SK-N-SH (cell line): ENCODE data around the gene UNC13B. TPM values are rescaled to one million over a fixed set of nuclear protein-coding genes. Genes with fewer than 3 reads are reported as not detected.

Source experiments
- CTCF ChIA-PET: fragments of 300-600, 350-600 bp; formaldehyde crosslinking; extraction: SDS; loops from one replicate; lab custom pipeline; 2021; lab: Yijun Ruan, JAX
- POLR2A ChIA-PET: fragments of 350-600 bp; sonication (Branson Sonifier 250); formaldehyde crosslinking; extraction: SDS; loops from one replicate; lab custom pipeline; 2020; ENCODE audit warnings: antibody characterized with exemption, inconsistent platforms; lab: Yijun Ruan, JAX
- DNase-seq: peaks from one replicate; pipeline ENCODE4 v3.0.0; 2012
- H2AFZ ChIP-seq: fragments of 200-600 bp; sonication (generic); 2 replicates; pipeline ENCODE4 v1.8.1; 2016; ENCODE audit warnings: antibody characterized with exemption, mild to moderate bottlenecking, low read depth
- H3F3A ChIP-seq: fragments of 200-600 bp; sonication (generic); replicated peaks from 2 replicates; pipeline ENCODE3; 2016; ENCODE audit warnings: antibody characterized with exemption, mild to moderate bottlenecking; ENCODE audit not compliant: insufficient read depth
- H3K27ac ChIP-seq, 2 experiments: fragments of 200-500 bp in 1 of 2; fragments of 200-600 bp in 1 of 2; sonication (Bioruptor generic) in 1 of 2; sonication (generic), shearing (Covaris generic) in 1 of 2; 2 replicates each; pipeline versions ENCODE4 v1.5.1 to v1.6.1; 2014 to 2016; ENCODE audit warnings: low read depth in 2 of 2, inconsistent platforms in 1 of 2, low read length in 1 of 2, mild to moderate bottlenecking in 1 of 2, mixed read lengths in 1 of 2
- H3K27me3 ChIP-seq: fragments of 200-600 bp; sonication (generic), shearing (Covaris generic); 2 replicates; pipeline ENCODE4 v1.6.1; 2016; ENCODE audit warnings: mixed run types; ENCODE audit not compliant: insufficient read depth
- H3K36me3 ChIP-seq, 2 experiments: fragments of 200-500 bp in 1 of 2; fragments of 200-600 bp in 1 of 2; sonication (Bioruptor generic) in 1 of 2; sonication (generic) in 1 of 2; replicated peaks in 1 of 2; 2 replicates each; pipeline versions ENCODE3 to v1.5.1; 2014 to 2016; ENCODE audit warnings: low read length in 1 of 2, mild to moderate bottlenecking in 1 of 2; ENCODE audit not compliant: insufficient read depth in 2 of 2, control insufficient read depth in 1 of 2
- H3K4me1 ChIP-seq, 2 experiments: fragments of 200-500 bp in 1 of 2; fragments of 200-600 bp in 1 of 2; sonication (Bioruptor generic) in 1 of 2; sonication (generic), shearing (Covaris generic) in 1 of 2; 2 replicates each; pipeline versions ENCODE4 v1.5.1 to v1.6.1; 2014 to 2016; ENCODE audit warnings: low read depth in 1 of 2, low read length in 1 of 2, mixed run types in 1 of 2; ENCODE audit not compliant: insufficient read depth in 2 of 2, control insufficient read depth in 1 of 2
- H3K4me2 ChIP-seq: fragments of 200-600 bp; sonication (generic), shearing (Covaris generic); 2 replicates; pipeline ENCODE4 v1.6.1; 2017; ENCODE audit warnings: mixed run types
- H3K4me3 ChIP-seq, 2 experiments: fragments of 200-500 bp in 1 of 2; fragments of 200-600 bp in 1 of 2; sonication (Bioruptor generic) in 1 of 2; sonication (generic), shearing (Covaris generic) in 1 of 2; 2 replicates each; pipeline versions ENCODE4 v1.5.1 to v1.8.1; 2014 to 2016; ENCODE audit warnings: low read depth in 2 of 2, inconsistent platforms in 1 of 2, low read length in 1 of 2, mild to moderate bottlenecking in 1 of 2, mixed read lengths in 1 of 2, moderate library complexity in 1 of 2
- H3K79me2 ChIP-seq: fragments of 200-600 bp; sonication (generic); 2 replicates; pipeline ENCODE4 v1.8.1; 2017; ENCODE audit warnings: mild to moderate bottlenecking; ENCODE audit not compliant: insufficient read depth
- H3K9ac ChIP-seq: fragments of 200-600 bp; sonication (generic); 2 replicates; pipeline ENCODE4 v1.6.1; 2017; ENCODE audit warnings: mixed run types
- H3K9me2 ChIP-seq: fragments of 200-600 bp; sonication (generic); 2 replicates; pipeline ENCODE4 v1.6.1; 2017; ENCODE audit warnings: mixed run types
- H3K9me3 ChIP-seq: fragments of 200-600 bp; sonication (generic); 2 replicates; pipeline ENCODE4 v1.6.1; 2017; ENCODE audit warnings: mixed run types, mild to moderate bottlenecking, moderate library complexity
- H4K20me1 ChIP-seq: fragments of 200-600 bp; sonication (generic); 2 replicates; pipeline ENCODE4 v1.6.1; 2017; ENCODE audit warnings: mild to moderate bottlenecking, mixed run types; ENCODE audit not compliant: insufficient read depth
- ELF1 ChIP-seq: IDR thresholded peaks from 2 replicates; pipeline ENCODE4 v1.4.0; 2012
- FOXJ3 ChIP-seq: sonication (generic); formaldehyde crosslinking; IDR thresholded peaks from 2 replicates; pipeline ENCODE4 v1.5.1; 2020; ENCODE audit warnings: mild to moderate bottlenecking, missing genetic modification reagents
- FOXM1 ChIP-seq: IDR thresholded peaks from 2 replicates; pipeline ENCODE4 v1.4.0; 2012; ENCODE audit warnings: low read depth, mild to moderate bottlenecking
- GABPA ChIP-seq: IDR thresholded peaks from 2 replicates; pipeline ENCODE4 v1.4.0; 2012; ENCODE audit warnings: low read depth, mild to moderate bottlenecking
- GATA2 ChIP-seq: sonication (generic); formaldehyde crosslinking; IDR thresholded peaks from 2 replicates; pipeline ENCODE4 v1.5.0; 2020; ENCODE audit warnings: mild to moderate bottlenecking, missing genetic modification reagents
- JUND ChIP-seq: IDR thresholded peaks from 2 replicates; pipeline ENCODE4 v1.4.0; 2012
- MXI1 ChIP-seq: IDR thresholded peaks from 2 replicates; pipeline ENCODE4 v1.6.1; 2012; ENCODE audit warnings: mild to moderate bottlenecking, low read depth, low read length, improper control_type of control experiment
- NRF1 ChIP-seq: IDR thresholded peaks from 2 replicates; pipeline ENCODE4 v1.6.1; 2012; ENCODE audit warnings: low read depth, mild to moderate bottlenecking, low read length
- POLR2AphosphoS5 ChIP-seq: IDR thresholded peaks from 2 replicates; pipeline ENCODE4 v1.6.1; 2012; ENCODE audit warnings: low read depth, low read length
- RCOR1 ChIP-seq: fragments of 150-350 bp; IDR thresholded peaks from 2 replicates; pipeline ENCODE4 v1.6.1; 2017; ENCODE audit warnings: antibody characterized with exemption, low read length
- RFX5 ChIP-seq: IDR thresholded peaks from 2 replicates; pipeline ENCODE4 v1.6.1; 2012; ENCODE audit warnings: mild to moderate bottlenecking, improper control_type of control experiment, low read length
- SMC3 ChIP-seq: IDR thresholded peaks from 2 replicates; pipeline ENCODE4 v1.6.1; 2012; ENCODE audit warnings: low read depth, low read length, improper control_type of control experiment
- TCF12 ChIP-seq: IDR thresholded peaks from 2 replicates; pipeline ENCODE4 v1.4.0; 2012
- WGBS: methylation state at CpG from one replicate; pipeline ENCODE4 v1.1.6; 2017; ENCODE audit warnings: low lambda C conversion rate; 5-methylcytosine and 5-hydroxymethylcytosine counted together
- polyA plus RNA-seq, 3 experiments: library from polyadenylated mRNA; depleted of rRNA; stranded (reverse); fragments of >200 nt; gene quantifications; 2 replicates each; pipeline ENCODE4 v1.2.3, GENCODE V29; 2012
- TF ChIP-seq, protein P1 (sequence below): fragments of 150-350 bp; IDR thresholded peaks from 2 replicates; pipeline ENCODE4 v1.6.1; 2017; ENCODE audit warnings: antibody characterized with exemption, low read length, low read depth, borderline replicate concordance
- TF ChIP-seq, protein P2 (sequence below): IDR thresholded peaks from 2 replicates; pipeline ENCODE4 v1.6.1; 2012; ENCODE audit warnings: mild to moderate bottlenecking, low read depth, low read length, moderate library complexity
- TF ChIP-seq, protein P3 (sequence below): IDR thresholded peaks from 2 replicates; pipeline ENCODE4; 2012
- TF ChIP-seq, protein P4 (sequence below): fragments of 150-350 bp; IDR thresholded peaks from 2 replicates; pipeline ENCODE4 v1.6.1; 2016; ENCODE audit warnings: mild to moderate bottlenecking, low read depth, low read length
- TF ChIP-seq, protein P5 (sequence below): IDR thresholded peaks from 2 replicates; pipeline ENCODE4 v1.4.0; 2012; ENCODE audit warnings: low read depth, borderline replicate concordance
- TF ChIP-seq, protein P6 (sequence below): fragments of 200-600 bp; sonication (generic); IDR thresholded peaks from 2 replicates; pipeline ENCODE4 v1.6.1; 2017; ENCODE audit warnings: antibody characterized with exemption, mild to moderate bottlenecking, moderate library complexity

UNC13B gene
- polyA plus RNA-seq, 1 of the 3 experiments (the other 2 are of a cell fraction): 8.1 TPM

DNA sequence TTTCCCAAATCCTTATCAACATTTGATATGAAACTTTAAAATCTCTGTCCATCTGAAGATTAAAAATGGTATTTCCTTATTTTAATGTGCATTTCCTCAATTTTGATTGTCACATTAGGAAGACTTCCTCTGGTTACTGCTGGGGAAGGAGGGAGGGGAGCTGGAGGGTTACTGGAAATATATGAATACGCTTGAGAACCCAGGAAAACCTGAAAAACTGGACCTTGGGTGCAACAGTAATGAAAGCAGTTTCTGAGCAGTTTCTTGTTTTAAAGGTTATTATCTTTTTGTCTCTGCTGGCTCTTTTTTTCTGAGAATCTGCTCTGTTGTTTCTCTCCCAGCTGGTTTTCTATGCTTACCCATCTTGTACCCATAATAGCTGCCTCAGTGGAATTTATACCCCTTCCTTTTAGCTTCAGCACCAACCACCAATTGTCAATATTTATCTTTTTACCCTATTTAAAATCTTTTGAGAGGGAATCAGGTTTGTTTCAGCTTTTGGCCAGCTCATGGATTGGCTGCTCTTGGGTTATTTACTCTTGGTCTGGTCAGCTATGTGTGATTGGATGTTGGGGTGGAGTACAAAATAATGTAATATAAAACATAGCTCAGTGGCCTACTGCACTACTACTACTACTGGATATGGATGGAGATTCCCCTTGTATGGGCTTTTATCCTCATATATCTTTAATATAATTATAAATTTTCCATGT, 67.4 kb downstream of the UNC13B start:
- DNase-seq: no peak
- H3K27ac ChIP-seq: no peak overlapping the region
- no peaks in the 10 kb centered on the region for H3K79me2 ChIP-seq
- CTCF ChIA-PET: interaction anchor here (0.6 to 1.1 kb wide), 3 partner anchors 13 to 177 kb away, joined by 3 to 4 read pairs (median 3); no protein-coding TSS in a partner anchor
- no peaks in the 10 kb centered on the region for H3F3A ChIP-seq
- H3K9me2 ChIP-seq: no peaks in the 10 kb centered on the region
- no peaks in the 10 kb centered on the region for H4K20me1 ChIP-seq
- H3K4me2 ChIP-seq: no peak overlapping the region
- no peak overlapping the region for H3K9ac ChIP-seq
- H3K4me3 ChIP-seq: no peak overlapping the region
- POLR2A ChIA-PET: no interaction called here
- no peaks in the 10 kb centered on the region; a peak in 1 of 4 replicates for H3K4me1 ChIP-seq
- H2AFZ ChIP-seq: no peak overlapping the region
- no peaks in the 10 kb centered on the region for H3K27me3 ChIP-seq
- TF ChIP-seq RFX5: no peak
- TF ChIP-seq FOXM1: no peak
- TF ChIP-seq, protein P1, sequence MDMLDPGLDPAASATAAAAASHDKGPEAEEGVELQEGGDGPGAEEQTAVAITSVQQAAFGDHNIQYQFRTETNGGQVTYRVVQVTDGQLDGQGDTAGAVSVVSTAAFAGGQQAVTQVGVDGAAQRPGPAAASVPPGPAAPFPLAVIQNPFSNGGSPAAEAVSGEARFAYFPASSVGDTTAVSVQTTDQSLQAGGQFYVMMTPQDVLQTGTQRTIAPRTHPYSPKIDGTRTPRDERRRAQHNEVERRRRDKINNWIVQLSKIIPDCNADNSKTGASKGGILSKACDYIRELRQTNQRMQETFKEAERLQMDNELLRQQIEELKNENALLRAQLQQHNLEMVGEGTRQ: no peak
- no peak for TF ChIP-seq ELF1
- no peak for TF ChIP-seq TCF12
- no peak for TF ChIP-seq MXI1
- TF ChIP-seq NRF1: no peak
- TF ChIP-seq GABPA: no peak
- no peak for TF ChIP-seq GATA2 (CRISPR knock-in tag)
- TF ChIP-seq SMC3: no peak
- TF ChIP-seq, protein P2, sequence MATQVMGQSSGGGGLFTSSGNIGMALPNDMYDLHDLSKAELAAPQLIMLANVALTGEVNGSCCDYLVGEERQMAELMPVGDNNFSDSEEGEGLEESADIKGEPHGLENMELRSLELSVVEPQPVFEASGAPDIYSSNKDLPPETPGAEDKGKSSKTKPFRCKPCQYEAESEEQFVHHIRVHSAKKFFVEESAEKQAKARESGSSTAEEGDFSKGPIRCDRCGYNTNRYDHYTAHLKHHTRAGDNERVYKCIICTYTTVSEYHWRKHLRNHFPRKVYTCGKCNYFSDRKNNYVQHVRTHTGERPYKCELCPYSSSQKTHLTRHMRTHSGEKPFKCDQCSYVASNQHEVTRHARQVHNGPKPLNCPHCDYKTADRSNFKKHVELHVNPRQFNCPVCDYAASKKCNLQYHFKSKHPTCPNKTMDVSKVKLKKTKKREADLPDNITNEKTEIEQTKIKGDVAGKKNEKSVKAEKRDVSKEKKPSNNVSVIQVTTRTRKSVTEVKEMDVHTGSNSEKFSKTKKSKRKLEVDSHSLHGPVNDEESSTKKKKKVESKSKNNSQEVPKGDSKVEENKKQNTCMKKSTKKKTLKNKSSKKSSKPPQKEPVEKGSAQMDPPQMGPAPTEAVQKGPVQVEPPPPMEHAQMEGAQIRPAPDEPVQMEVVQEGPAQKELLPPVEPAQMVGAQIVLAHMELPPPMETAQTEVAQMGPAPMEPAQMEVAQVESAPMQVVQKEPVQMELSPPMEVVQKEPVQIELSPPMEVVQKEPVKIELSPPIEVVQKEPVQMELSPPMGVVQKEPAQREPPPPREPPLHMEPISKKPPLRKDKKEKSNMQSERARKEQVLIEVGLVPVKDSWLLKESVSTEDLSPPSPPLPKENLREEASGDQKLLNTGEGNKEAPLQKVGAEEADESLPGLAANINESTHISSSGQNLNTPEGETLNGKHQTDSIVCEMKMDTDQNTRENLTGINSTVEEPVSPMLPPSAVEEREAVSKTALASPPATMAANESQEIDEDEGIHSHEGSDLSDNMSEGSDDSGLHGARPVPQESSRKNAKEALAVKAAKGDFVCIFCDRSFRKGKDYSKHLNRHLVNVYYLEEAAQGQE: no peak
- no peak for TF ChIP-seq RCOR1
- no peak for TF ChIP-seq POLR2AphosphoS5
- TF ChIP-seq JUND: no peak
- no peak for TF ChIP-seq FOXJ3 (CRISPR knock-in tag)
- TF ChIP-seq, protein P3, sequence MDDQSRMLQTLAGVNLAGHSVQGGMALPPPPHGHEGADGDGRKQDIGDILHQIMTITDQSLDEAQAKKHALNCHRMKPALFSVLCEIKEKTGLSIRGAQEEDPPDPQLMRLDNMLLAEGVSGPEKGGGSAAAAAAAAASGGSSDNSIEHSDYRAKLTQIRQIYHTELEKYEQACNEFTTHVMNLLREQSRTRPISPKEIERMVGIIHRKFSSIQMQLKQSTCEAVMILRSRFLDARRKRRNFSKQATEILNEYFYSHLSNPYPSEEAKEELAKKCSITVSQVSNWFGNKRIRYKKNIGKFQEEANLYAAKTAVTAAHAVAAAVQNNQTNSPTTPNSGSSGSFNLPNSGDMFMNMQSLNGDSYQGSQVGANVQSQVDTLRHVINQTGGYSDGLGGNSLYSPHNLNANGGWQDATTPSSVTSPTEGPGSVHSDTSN: no peak
- TF ChIP-seq, protein P4, sequence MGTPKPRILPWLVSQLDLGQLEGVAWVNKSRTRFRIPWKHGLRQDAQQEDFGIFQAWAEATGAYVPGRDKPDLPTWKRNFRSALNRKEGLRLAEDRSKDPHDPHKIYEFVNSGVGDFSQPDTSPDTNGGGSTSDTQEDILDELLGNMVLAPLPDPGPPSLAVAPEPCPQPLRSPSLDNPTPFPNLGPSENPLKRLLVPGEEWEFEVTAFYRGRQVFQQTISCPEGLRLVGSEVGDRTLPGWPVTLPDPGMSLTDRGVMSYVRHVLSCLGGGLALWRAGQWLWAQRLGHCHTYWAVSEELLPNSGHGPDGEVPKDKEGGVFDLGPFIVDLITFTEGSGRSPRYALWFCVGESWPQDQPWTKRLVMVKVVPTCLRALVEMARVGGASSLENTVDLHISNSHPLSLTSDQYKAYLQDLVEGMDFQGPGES: no peak
- TF ChIP-seq, protein P5, sequence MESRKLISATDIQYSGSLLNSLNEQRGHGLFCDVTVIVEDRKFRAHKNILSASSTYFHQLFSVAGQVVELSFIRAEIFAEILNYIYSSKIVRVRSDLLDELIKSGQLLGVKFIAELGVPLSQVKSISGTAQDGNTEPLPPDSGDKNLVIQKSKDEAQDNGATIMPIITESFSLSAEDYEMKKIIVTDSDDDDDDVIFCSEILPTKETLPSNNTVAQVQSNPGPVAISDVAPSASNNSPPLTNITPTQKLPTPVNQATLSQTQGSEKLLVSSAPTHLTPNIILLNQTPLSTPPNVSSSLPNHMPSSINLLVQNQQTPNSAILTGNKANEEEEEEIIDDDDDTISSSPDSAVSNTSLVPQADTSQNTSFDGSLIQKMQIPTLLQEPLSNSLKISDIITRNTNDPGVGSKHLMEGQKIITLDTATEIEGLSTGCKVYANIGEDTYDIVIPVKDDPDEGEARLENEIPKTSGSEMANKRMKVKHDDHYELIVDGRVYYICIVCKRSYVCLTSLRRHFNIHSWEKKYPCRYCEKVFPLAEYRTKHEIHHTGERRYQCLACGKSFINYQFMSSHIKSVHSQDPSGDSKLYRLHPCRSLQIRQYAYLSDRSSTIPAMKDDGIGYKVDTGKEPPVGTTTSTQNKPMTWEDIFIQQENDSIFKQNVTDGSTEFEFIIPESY: no peak
- TF ChIP-seq, protein P6, sequence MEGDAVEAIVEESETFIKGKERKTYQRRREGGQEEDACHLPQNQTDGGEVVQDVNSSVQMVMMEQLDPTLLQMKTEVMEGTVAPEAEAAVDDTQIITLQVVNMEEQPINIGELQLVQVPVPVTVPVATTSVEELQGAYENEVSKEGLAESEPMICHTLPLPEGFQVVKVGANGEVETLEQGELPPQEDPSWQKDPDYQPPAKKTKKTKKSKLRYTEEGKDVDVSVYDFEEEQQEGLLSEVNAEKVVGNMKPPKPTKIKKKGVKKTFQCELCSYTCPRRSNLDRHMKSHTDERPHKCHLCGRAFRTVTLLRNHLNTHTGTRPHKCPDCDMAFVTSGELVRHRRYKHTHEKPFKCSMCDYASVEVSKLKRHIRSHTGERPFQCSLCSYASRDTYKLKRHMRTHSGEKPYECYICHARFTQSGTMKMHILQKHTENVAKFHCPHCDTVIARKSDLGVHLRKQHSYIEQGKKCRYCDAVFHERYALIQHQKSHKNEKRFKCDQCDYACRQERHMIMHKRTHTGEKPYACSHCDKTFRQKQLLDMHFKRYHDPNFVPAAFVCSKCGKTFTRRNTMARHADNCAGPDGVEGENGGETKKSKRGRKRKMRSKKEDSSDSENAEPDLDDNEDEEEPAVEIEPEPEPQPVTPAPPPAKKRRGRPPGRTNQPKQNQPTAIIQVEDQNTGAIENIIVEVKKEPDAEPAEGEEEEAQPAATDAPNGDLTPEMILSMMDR: no peak
- no peaks in the 10 kb centered on the region for H3K36me3 ChIP-seq
- no peaks in the 10 kb centered on the region for H3K9me3 ChIP-seq
- 93% methylated on average over 1 of the region's 1 CpG for WGBS
